Breast epithelium (tissue), 4 donors: ENCODE results near the gene MYH10. TPM values are rescaled to one million over a fixed set of nuclear protein-coding genes. Genes with fewer than 3 reads are reported as not detected.

Experiments used
- DNase-seq, 2 donors: peaks; one replicate each; pipeline ENCODE4 v3.0.0-alpha.2; 2019; ENCODE audit warnings: low spot score in 2 of 2
- H3K27ac ChIP-seq, 2 donors: fragments of 200-600 bp; sonication (generic) in 1 of 2; one replicate each; pipeline ENCODE4 v1.5.1; 2016 to 2019; ENCODE audit warnings: mild to moderate bottlenecking in 1 of 2
- H3K27me3 ChIP-seq, 2 donors: fragments of 200-600 bp; sonication (generic) in 1 of 2; one replicate each; pipeline versions ENCODE4 v1.5.1 to v1.6.0; 2017 to 2019; ENCODE audit warnings: control low read depth in 1 of 2, mild to moderate bottlenecking in 1 of 2
- H3K36me3 ChIP-seq: fragments of 200-600 bp; one replicate; pipeline ENCODE4 v1.5.1; 2019
- H3K4me1 ChIP-seq, 2 donors: fragments of 200-600 bp; sonication (generic); one replicate each; pipeline ENCODE4 v1.5.1; 2016 to 2019; ENCODE audit warnings: control low read depth in 1 of 2
- H3K4me3 ChIP-seq, 3 donors: fragments of 200-600 bp; sonication (generic); 1 replicate in 2 of 3; 2 replicates in 1 of 3; pipeline ENCODE4 v1.5.1; 2016 to 2019; ENCODE audit warnings: mild to moderate bottlenecking in 3 of 3, moderate library complexity in 2 of 3
- H3K9me3 ChIP-seq, 2 donors: fragments of 200-600 bp; sonication (generic) in 1 of 2; one replicate each; pipeline ENCODE4 v1.5.1; 2016 to 2019; ENCODE audit warnings: control low read depth in 1 of 2
- CTCF ChIP-seq, 3 donors: fragments of 450-650 bp; IDR thresholded peaks; one replicate each; pipeline ENCODE4 v1.5.1; 2016 to 2017; ENCODE audit warnings: antibody characterized with exemption in 3 of 3, mild to moderate bottlenecking in 3 of 3, moderate library complexity in 3 of 3
- POLR2A ChIP-seq: fragments of 450-650 bp; IDR thresholded peaks from one replicate; pipeline ENCODE4 v1.6.1; 2016; ENCODE audit warnings: antibody characterized with exemption, mild to moderate bottlenecking, moderate library complexity
- POLR2AphosphoS5 ChIP-seq, 3 donors: sonication (generic); formaldehyde crosslinking; IDR thresholded peaks; one replicate each; pipeline ENCODE4 v1.6.1; 2017; ENCODE audit warnings: antibody characterized with exemption in 3 of 3
- intact Hi-C: fragments of 100-400 bp; cut with DNase I; formaldehyde crosslinking; loops from one replicate; pipeline ENCODE4 v1.15.1; 2023; ENCODE audit warnings: low total_unique reads
- total RNA-seq, 3 donors: library from RNA; depleted of rRNA; stranded (reverse); fragments of >200 nt; gene quantifications; one replicate each; pipeline ENCODE4 v1.1.0, GENCODE V29; 2016

MYH10 gene
- total RNA-seq, 3 donors from 2014 or later = 46.2 to 54.7 (median 46.7) TPM

GRCh38 chr17:8672326-8672725 lies 41.8 kb upstream of the MYH10 start:
- no peak for DNase-seq
- Histone ChIP-seq H3K4me3 (no peak overlapping the region), H3K27me3 (no peaks in the 10 kb centered on the region), H3K4me1 (no peaks in the 10 kb centered on the region), H3K27ac (no peak overlapping the region), H3K36me3 (no peaks in the 10 kb centered on the region), H3K9me3 (no peaks in the 10 kb centered on the region)
- intact Hi-C loops = no loop called here
- TF ChIP-seq POLR2A = no peak
- no peak for TF ChIP-seq POLR2AphosphoS5 (IDR thresholded peaks at IDR 0.05)
- no peak for TF ChIP-seq CTCF (IDR thresholded peaks at IDR 0.05)

GRCh38 chr17:8670421-8670820 lies 39.9 kb upstream of the MYH10 start:
- intact Hi-C loops = no loop called here
- Histone ChIP-seq H3K9me3 (no peaks in the 10 kb centered on the region), H3K36me3 (no peaks in the 10 kb centered on the region), H3K4me3 (no peak overlapping the region), H3K4me1 (no peaks in the 10 kb centered on the region), H3K27me3 (no peaks in the 10 kb centered on the region), H3K27ac (no peak overlapping the region)
- no peak for TF ChIP-seq POLR2A
- TF ChIP-seq CTCF (IDR thresholded peaks at IDR 0.05) = no peak
- TF ChIP-seq POLR2AphosphoS5 (IDR thresholded peaks at IDR 0.05) = no peak
- no peak for DNase-seq

GRCh38 chr17:8668176-8668740 lies 37.7 kb upstream of the MYH10 start:
- Histone ChIP-seq H3K36me3 (no peaks in the 10 kb centered on the region), H3K27ac (no peak overlapping the region), H3K9me3 (no peaks in the 10 kb centered on the region), H3K4me1 (no peaks in the 10 kb centered on the region), H3K27me3 (no peaks in the 10 kb centered on the region), H3K4me3 (no peak overlapping the region)
- TF ChIP-seq POLR2AphosphoS5 (IDR thresholded peaks at IDR 0.05) (no peak), CTCF (IDR thresholded peaks at IDR 0.05) (no peak), POLR2A (no peak)
- no peak for DNase-seq
- intact Hi-C loops = no loop called here

GRCh38 chr17:8667421-8667820 lies 36.9 kb upstream of the MYH10 start:
- H3K4me1 ChIP-seq = no peaks in the 10 kb centered on the region
- no peaks in the 10 kb centered on the region for H3K9me3 ChIP-seq
- DNase-seq = no peak
- H3K27ac ChIP-seq = no peak overlapping the region
- no peak overlapping the region for H3K4me3 ChIP-seq
- intact Hi-C loops = no loop called here
- H3K27me3 ChIP-seq = no peaks in the 10 kb centered on the region
- TF ChIP-seq POLR2A (no peak), CTCF (IDR thresholded peaks at IDR 0.05) (no peak), POLR2AphosphoS5 (IDR thresholded peaks at IDR 0.05) (no peak)
- H3K36me3 ChIP-seq = no peaks in the 10 kb centered on the region

- H3K9me3 ChIP-seq = no peaks in the 10 kb centered on the region
- DNase-seq = no peak
- intact Hi-C loops = no loop called here
- H3K27me3 ChIP-seq = no peaks in the 10 kb centered on the region
- no peaks in the 10 kb centered on the region for H3K4me1 ChIP-seq
- no peaks in the 10 kb centered on the region for H3K36me3 ChIP-seq
- H3K27ac ChIP-seq = no peak overlapping the region
- H3K4me3 ChIP-seq = no peak overlapping the region
- no peak for TF ChIP-seq POLR2AphosphoS5 (IDR thresholded peaks at IDR 0.05)
- TF ChIP-seq POLR2A = no peak
Observed at GRCh38 chr17:8665684-8666083, 35.2 kb upstream of the MYH10 start.
